Uterus (tissue), 4 donors: Measurements from ENCODE around the gene RASA3. TPM values are rescaled to one million over a fixed set of nuclear protein-coding genes. Genes with fewer than 3 reads are reported as not detected.

Experiments
- DNase-seq, 2 donors: peaks; one replicate each; pipeline ENCODE4 v3.0.0-alpha.2; 2019 to 2020
- H3K27ac ChIP-seq, 2 donors: fragments of 200-600 bp; sonication (generic); 1 replicate in 1 of 2; 2 replicates in 1 of 2; pipeline ENCODE4 v1.5.1; 2016 to 2018
- H3K27me3 ChIP-seq, 2 donors: fragments of 200-600 bp; sonication (generic); one replicate each; pipeline ENCODE4 v1.5.1; 2018 to 2019; ENCODE audit warnings: control low read depth in 1 of 2
- H3K36me3 ChIP-seq, 2 donors: fragments of 200-600 bp; sonication (generic); one replicate each; pipeline ENCODE4 v1.5.1; 2019; ENCODE audit warnings: control low read depth in 1 of 2
- H3K4me1 ChIP-seq, 2 donors: fragments of 200-600 bp; sonication (generic); one replicate each; pipeline ENCODE4 v1.5.1; 2018 to 2019; ENCODE audit warnings: control low read depth in 1 of 2
- H3K4me3 ChIP-seq, 2 donors: fragments of 200-600 bp; sonication (generic); 1 replicate in 1 of 2; 2 replicates in 1 of 2; pipeline ENCODE4 v1.5.1; 2018 to 2019; ENCODE audit warnings: mild to moderate bottlenecking in 1 of 2
- H3K9me3 ChIP-seq, 2 donors: fragments of 200-600 bp; sonication (generic); one replicate each; pipeline ENCODE4 v1.5.1; 2019; ENCODE audit warnings: control low read depth in 1 of 2
- POLR2A ChIP-seq, 2 donors: fragments of 450-650 bp; IDR thresholded peaks; one replicate each; pipeline ENCODE4 v1.6.1; 2016; ENCODE audit warnings: antibody characterized with exemption in 2 of 2, mild to moderate bottlenecking in 1 of 2, moderate library complexity in 1 of 2
- intact Hi-C: fragments of 100-400 bp; cut with DNase I; formaldehyde crosslinking; loops from one replicate; pipeline ENCODE4 v1.15.1; 2023; ENCODE audit warnings: low total_unique reads
- total RNA-seq, 4 donors: library from RNA; depleted of rRNA in 3 of 4; stranded (reverse); fragments of >200 nt in 3 of 4; gene quantifications; one replicate each; pipeline versions ENCODE4 v1.1.0 to v1.2.4, GENCODE V29; 2014 to 2023
- TF ChIP-seq, protein P1 (sequence below), 4 experiments: fragments of 200-600 bp in 2 of 4; fragments of 450-650 bp in 2 of 4; sonication (generic) in 2 of 4; IDR thresholded peaks; one replicate each; pipeline ENCODE4 v1.5.1; 2016 to 2019; ENCODE audit warnings: antibody characterized with exemption in 4 of 4, mild to moderate bottlenecking in 2 of 4, moderate library complexity in 1 of 4
- donor health status: DM: yes; HTN: yes; CAD: no.

RASA3 gene
- total RNA-seq, 4 donors from 2014 or later = 8.5 to 31.6 (median 17.2) TPM

- no peak for DNase-seq
- no peak overlapping the region for H3K27ac ChIP-seq
- H3K4me1 ChIP-seq = no peaks in the 10 kb centered on the region
- no peaks in the 10 kb centered on the region for H3K36me3 ChIP-seq
- no peak for TF ChIP-seq POLR2A (IDR thresholded peaks at IDR 0.05)
- no peak overlapping the region for H3K4me3 ChIP-seq
- H3K27me3 ChIP-seq = no peaks in the 10 kb centered on the region
- peaks cover 0 to 3% of the 10 kb centered on the region in 2 donors for H3K9me3 ChIP-seq
- intact Hi-C loops = no loop called here
Measured at GRCh38 chr13:114089751-114090400, 42.5 kb downstream of the RASA3 start.

- Histone ChIP-seq H3K9me3 (peaks cover 0 to 3% of the 10 kb centered on the region in 2 donors), H3K4me1 (no peaks in the 10 kb centered on the region), H3K4me3 (no peak overlapping the region), H3K27me3 (no peaks in the 10 kb centered on the region), H3K36me3 (no peaks in the 10 kb centered on the region), H3K27ac (no peak overlapping the region)
- TF ChIP-seq POLR2A (IDR thresholded peaks at IDR 0.05) = no peak
- TF ChIP-seq, protein P1, sequence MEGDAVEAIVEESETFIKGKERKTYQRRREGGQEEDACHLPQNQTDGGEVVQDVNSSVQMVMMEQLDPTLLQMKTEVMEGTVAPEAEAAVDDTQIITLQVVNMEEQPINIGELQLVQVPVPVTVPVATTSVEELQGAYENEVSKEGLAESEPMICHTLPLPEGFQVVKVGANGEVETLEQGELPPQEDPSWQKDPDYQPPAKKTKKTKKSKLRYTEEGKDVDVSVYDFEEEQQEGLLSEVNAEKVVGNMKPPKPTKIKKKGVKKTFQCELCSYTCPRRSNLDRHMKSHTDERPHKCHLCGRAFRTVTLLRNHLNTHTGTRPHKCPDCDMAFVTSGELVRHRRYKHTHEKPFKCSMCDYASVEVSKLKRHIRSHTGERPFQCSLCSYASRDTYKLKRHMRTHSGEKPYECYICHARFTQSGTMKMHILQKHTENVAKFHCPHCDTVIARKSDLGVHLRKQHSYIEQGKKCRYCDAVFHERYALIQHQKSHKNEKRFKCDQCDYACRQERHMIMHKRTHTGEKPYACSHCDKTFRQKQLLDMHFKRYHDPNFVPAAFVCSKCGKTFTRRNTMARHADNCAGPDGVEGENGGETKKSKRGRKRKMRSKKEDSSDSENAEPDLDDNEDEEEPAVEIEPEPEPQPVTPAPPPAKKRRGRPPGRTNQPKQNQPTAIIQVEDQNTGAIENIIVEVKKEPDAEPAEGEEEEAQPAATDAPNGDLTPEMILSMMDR (IDR thresholded peaks at IDR 0.05) = no peak
- DNase-seq = peak; percentile 5 to 6
- intact Hi-C loops = no loop called here
Measured at GRCh38 chr13:114089341-114089740, 43.1 kb downstream of the RASA3 start.

DNA sequence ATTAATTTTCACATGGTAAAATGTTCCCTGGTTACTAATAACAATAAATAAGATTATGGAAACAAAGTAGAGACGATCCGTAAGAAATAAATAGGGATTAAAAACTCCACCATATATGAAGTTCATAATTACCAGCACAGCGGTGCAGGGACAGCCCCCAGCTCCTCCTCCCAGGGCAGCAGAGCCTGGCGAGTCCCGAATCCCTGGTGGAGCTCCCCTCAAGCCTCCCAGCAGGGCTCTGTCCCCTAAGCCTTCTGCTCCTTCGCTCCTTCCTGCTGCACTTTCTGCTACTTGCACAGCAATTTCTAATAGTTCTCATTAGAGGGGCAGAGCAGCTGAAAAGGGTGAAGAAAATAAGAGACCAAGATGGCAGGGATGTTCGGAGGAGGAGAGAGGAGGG, 43.6 kb downstream of the RASA3 start:
- TF ChIP-seq, protein P1 (IDR thresholded peaks at IDR 0.05) = no peak
- TF ChIP-seq POLR2A (IDR thresholded peaks at IDR 0.05) = no peak
- DNase-seq = no peak
- Histone ChIP-seq H3K4me1 (no peaks in the 10 kb centered on the region), H3K4me3 (no peak overlapping the region), H3K9me3 (peaks cover 0 to 3% of the 10 kb centered on the region in 2 donors), H3K27me3 (no peaks in the 10 kb centered on the region), H3K36me3 (no peaks in the 10 kb centered on the region), H3K27ac (no peak overlapping the region)
- intact Hi-C loops = no loop called here

- TF ChIP-seq, protein P1 (IDR thresholded peaks at IDR 0.05) = no peak
- TF ChIP-seq POLR2A (IDR thresholded peaks at IDR 0.05) = no peak
- no peak for DNase-seq
- H3K4me1 ChIP-seq = no peaks in the 10 kb centered on the region
- H3K9me3 ChIP-seq = peaks cover 0 to under 1% of the 10 kb centered on the region in 2 donors
- H3K36me3 ChIP-seq = no peaks in the 10 kb centered on the region
- no peak overlapping the region for H3K4me3 ChIP-seq
- H3K27me3 ChIP-seq = no peaks in the 10 kb centered on the region
- intact Hi-C loops = no loop called here
- H3K27ac ChIP-seq = no peak overlapping the region
Measured at GRCh38 chr13:114088234-114088633, 44.2 kb downstream of the RASA3 start.

- intact Hi-C loops = no loop called here
- Histone ChIP-seq H3K4me1 (no peaks in the 10 kb centered on the region), H3K9me3 (no peaks in the 10 kb centered on the region), H3K27me3 (no peaks in the 10 kb centered on the region), H3K27ac (no peak overlapping the region), H3K36me3 (no peaks in the 10 kb centered on the region), H3K4me3 (no peak overlapping the region)
- peak in 1 of 2 donors; percentile 11 for DNase-seq
- TF ChIP-seq, protein P1 (IDR thresholded peaks at IDR 0.05) = no peak
- no peak for TF ChIP-seq POLR2A (IDR thresholded peaks at IDR 0.05)
Measured at GRCh38 chr13:114087430-114087829, 45.0 kb downstream of the RASA3 start.
